NCI-H2196 treated with DMSO at 0.1 percent for 48 hours (cell line): ENCODE measurements around the gene KIAA1217.

Experiments used
- DNase-seq: peaks from one replicate; lab custom pipeline; 2025; ENCODE audit not compliant: unreplicated experiment; lab: John Stamatoyannopoulos, UW

KIAA1217 gene, protein sequence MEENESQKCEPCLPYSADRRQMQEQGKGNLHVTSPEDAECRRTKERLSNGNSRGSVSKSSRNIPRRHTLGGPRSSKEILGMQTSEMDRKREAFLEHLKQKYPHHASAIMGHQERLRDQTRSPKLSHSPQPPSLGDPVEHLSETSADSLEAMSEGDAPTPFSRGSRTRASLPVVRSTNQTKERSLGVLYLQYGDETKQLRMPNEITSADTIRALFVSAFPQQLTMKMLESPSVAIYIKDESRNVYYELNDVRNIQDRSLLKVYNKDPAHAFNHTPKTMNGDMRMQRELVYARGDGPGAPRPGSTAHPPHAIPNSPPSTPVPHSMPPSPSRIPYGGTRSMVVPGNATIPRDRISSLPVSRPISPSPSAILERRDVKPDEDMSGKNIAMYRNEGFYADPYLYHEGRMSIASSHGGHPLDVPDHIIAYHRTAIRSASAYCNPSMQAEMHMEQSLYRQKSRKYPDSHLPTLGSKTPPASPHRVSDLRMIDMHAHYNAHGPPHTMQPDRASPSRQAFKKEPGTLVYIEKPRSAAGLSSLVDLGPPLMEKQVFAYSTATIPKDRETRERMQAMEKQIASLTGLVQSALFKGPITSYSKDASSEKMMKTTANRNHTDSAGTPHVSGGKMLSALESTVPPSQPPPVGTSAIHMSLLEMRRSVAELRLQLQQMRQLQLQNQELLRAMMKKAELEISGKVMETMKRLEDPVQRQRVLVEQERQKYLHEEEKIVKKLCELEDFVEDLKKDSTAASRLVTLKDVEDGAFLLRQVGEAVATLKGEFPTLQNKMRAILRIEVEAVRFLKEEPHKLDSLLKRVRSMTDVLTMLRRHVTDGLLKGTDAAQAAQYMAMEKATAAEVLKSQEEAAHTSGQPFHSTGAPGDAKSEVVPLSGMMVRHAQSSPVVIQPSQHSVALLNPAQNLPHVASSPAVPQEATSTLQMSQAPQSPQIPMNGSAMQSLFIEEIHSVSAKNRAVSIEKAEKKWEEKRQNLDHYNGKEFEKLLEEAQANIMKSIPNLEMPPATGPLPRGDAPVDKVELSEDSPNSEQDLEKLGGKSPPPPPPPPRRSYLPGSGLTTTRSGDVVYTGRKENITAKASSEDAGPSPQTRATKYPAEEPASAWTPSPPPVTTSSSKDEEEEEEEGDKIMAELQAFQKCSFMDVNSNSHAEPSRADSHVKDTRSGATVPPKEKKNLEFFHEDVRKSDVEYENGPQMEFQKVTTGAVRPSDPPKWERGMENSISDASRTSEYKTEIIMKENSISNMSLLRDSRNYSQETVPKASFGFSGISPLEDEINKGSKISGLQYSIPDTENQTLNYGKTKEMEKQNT (N-terminal part only)

DNA sequence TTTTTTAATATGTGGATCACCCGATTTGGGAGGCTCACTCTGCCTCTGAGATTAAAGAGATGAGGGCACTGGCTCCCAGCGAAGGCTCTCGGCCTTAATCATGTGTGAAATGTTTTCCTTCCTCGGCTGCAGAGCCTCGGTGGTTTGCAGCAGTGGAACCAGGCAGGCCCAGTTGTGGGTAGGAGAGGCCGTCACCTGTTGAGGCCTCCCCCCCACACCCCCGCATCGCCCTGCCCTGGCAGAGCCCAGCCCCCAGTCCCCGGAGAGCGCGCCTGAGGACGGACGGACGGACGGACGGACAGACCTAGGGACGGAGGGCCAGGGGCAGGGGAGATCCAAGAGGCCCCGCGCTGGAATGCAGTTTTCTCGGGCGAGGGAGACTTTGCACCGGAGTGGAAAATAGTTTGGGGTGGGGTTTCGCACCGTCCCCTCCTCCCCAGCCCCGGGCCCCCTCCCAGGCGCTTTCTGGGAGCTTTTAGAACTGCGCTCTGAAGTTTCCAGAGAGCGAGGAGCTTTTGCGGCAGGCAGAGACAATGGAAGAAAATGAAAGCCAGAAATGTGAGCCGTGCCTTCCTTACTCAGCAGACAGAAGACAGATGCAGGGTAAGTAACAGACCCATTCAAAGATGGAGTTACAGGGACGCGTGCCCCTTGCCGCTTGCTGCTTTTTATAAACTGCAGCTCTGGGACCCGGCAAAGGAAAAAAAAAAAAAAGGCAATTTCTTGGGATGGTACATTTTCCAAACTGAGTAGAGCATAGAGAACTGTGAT lies at the start of gene KIAA1217:
Gene KIAA1217, plus strand, starts transcription at position 478 of the 771 bp plus-strand sequence. Its CDS starts 56 bp downstream, at position 534.
- DNase-seq: no peak

DNA sequence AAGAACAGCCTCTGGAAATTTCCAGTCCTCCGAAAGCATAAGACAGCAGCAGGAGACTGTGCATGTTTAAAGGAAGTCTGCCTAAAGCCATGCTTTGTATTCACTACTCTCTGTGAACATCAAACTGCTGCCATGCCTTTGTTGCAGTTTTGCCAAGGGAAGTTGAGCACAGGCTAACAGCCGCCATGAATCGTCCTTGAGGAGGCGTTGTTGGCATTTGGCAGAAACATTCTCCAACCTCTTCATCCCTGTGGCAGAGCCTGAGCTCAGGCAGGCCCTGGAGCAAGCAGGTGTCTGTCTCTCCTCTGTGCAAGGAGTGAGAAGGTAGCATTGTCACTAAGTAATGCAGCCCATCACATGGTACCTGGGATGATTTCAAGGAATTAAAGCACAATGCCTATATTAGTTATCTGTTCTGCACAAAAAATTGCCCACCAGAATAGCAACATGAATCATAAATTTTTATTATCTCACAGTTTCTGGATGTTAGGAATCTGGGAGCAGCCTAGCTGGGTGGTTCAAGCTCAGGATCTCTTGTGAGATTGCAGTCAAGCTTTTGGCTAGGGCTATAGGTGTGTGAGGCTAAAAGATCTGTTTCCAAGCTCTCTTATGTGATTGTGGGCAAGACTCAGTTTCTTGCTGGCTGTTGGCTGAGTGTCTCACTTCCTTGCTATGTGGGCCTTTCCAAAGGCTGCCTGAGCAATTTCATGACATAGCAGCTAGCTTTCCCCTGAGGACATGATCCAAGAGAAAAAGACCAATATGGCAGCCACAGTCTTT lies 46.5 kb upstream of the KIAA1217 start:
- DNase-seq: no peak

DNA sequence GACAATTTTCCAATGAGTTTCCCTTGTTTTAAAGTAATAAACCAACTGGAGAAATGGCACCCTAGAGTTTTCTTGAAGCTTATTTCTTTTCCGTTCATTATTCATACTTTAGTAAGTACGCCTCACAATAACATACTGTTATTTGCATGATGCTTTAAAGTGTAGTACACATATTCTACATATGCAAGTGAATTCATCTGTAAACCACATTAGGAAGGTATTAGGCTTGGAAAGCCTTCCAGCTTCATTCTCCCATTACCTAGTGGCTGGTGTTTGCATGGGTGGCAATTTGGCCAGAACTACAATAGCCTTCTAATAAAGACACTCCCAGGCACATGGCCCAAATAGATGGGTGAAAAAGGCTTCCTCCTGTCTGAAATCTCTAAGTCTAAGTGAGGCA lies 45.5 kb upstream of the KIAA1217 start:
- DNase-seq: no peak

DNA sequence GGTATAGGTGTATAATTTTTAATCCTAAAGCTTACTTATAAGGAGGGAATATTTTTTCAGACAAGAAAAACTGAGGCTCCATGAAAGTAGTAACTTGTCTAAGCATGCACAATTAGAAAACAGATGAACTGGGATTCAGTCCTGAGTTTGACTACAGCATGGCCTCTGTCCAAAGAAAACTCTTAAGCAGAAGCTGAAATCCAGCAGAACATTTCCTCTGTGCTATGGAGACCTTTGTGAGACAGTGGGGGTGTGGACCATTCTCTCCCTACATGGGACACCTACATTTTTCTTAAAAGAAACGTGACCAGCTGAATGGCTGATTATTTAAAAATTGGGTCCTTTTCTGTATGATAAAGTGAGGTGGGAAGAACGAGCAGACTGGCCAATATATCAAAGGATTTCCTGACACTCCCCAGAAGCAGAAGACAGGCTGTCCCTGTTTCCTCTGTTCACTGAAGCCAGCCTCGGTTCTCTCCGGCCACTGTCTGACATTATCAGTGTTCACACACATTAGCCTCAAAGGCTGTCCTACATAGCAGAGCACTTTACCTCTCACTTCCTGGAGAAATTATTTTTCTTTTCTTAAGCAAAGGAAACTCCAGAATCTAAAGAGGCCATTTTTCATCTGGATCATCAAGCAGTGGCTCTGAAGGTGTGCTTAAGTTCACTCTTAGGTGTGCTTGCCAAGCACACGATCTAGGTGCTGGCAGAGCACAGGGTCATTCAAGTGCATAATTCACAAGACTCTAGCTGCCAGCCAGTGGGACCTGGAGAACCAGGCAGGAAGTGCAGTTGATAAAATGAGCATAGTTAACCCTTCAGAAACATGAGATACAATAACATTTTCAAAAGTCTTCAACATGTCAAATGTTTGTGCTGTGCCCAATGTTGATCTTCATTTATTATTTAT lies 40.4 kb upstream of the KIAA1217 start:
- DNase-seq: no peak

DNA sequence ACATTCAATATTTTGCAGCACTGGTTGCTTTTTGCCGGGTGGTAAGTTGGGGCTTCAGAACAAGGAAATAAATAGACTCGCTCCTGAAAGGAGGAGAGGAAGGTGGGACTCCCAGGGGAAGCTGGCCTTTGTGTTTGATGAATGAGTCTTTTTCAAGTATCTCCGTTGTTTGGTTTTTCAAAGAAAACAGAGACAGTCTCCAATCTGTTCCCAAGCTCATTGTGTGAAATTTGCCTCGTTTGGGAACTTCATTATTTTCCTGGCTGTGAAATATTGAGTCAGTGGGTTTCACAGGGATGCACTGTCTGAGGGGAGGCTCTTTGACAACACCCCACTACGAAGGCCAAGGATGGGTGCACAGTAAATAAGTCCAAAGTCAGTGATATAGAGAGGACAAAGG lies 38.7 kb upstream of the KIAA1217 start:
- no peak for DNase-seq

DNA sequence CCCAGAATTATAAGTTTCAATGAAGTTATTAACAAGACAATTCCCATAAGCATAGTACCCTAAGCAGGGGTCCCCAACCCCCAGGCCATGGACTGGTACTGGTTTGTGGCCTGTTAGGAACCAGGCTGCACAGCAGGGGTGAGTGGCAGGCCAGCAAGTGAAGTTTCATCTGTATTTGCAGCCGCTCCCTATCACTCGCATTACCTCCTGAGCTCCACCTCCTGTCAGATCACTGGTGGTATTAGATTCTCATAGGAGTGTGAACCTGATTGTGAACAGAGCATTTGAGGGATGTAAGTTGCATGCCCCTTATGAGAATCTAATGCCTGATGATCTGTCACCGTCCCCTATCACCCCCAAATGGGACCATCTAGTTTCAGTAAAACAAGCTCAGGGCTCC lies 36.0 kb upstream of the KIAA1217 start:
- DNase-seq: no peak

DNA sequence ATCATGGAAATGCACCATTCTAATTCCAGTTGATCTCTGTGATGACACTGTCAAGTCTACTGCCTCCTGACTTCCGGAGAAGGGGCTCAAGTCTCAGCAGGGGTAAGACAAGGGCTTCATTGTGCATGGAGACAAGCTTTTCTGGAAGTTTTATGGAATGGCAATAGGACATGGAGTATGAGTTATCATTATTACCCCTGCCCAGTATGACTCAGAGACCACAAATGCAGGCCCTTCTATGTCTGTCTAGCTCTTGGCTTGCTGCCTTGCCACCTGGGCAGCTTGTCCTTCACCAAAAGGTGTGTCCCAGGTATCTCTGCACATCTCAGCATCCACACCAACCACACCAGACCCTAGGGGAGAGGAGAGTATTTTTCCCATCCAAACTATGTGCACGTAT lies 34.9 kb upstream of the KIAA1217 start:
- DNase-seq: no peak

DNA sequence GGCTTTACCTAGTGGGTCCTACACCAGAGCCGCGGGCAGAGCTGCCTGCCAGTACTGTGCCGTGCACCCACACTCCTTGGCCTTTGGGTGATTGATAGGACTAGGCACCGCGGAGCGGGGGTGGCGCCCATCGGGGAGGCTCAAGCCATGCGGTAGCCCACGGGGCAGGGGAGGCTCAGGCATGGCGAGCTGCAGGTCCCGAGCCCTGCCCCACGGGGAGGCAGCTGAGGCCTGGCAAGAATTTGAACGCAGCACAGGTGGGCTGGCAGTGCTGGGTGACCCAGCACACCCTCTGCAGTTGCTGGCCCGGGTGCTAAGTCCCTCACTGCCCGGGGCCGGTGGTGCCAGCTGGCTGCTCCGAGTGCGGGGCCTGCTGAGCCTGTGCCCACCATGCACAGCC lies 32.3 kb upstream of the KIAA1217 start:
- no peak for DNase-seq

DNA sequence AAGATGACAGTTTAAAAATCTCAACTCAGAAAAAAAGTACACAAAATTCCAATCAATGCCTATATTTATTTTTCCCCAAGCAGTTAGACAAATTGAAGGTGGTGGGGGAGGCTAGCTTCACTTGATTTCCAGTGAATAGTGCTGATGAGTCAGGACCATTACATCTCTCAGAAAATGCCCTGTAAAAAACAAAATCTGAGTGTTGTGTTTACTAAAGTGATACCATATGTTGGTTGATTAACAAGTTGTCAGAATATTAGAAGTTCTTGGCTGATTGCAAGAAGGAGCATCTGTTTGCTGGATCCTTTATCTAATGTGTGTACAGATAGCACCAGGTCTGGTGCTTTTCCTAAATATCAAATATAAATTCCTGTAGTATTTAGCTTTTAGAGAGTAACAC lies 31.3 kb upstream of the KIAA1217 start:
- DNase-seq: no peak

DNA sequence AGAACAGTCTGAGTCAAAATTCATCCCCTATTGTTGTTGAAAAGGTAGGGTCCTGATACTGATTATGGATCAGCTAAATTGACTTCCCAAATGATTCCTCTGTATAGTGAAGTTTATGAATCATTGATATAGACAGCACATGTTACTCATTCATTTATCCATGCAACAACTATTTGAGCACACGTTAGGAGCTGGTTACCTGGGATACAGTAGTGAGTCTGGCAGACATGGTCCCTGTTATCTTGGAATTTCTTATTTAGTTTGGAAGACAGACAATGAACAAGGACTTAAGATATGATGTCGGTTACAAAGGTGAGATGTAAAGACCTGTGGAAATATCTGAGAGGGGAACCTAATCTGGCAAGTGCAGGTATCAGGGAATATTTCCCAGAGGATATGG lies 28.0 kb upstream of the KIAA1217 start:
- no peak for DNase-seq

DNA sequence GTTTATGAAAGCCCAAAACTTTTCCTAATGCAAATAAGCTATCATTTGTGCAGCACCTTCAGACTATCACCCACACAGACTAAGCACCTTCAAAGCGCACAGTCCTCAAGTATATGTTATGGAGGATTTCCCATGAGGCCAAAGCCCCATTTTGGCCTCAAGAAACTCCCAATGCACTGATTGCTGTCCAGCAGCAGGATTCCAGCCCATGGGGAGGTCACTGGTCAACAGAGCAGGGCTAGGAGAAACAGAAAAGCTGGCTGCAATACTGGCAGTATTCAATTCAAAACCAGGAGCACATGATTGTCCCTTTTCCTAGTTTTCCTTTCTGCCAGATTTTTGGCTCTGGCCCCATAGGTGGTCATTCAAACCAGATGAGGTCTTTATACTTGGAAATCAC lies 24.5 kb upstream of the KIAA1217 start:
- DNase-seq: no peak

DNA sequence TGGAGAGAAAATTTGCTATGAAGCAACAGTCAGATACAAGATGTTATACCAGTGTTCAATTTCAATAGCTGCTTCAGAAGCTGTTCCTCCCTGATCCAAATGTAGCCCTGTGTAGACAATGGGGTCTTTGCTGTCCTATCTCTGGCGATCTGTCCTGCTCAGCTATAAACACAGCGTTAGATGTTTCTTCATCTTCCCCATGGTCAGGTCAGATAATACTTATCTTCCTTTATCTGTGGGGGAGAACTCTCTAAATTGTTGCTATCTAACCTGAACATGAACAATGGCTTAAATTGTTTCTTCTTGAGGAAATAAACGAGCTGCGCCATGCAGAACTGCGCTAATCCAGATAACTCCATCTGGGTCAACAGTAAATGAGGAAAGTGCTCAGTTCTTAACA lies 15.6 kb upstream of the KIAA1217 start:
- no peak for DNase-seq

DNA sequence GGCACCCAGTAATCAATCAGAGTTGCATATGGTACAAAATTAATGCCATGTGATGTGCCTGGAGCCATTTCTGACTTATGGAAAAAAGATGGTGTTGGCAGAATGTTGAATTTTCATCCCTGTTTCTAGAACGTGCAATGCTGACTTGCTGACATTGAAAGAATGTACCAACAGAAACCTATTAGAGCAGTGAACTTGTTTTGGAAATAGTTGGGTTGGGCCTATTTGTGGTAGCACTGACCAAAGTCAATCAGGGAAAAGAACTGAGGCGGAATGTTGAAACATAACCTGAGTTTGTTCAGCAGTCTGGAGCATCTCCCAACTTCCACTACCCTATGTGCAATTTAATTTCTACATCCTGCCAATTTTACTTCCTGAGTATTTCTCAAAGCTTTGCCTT lies 11.7 kb upstream of the KIAA1217 start:
- DNase-seq: no peak

DNA sequence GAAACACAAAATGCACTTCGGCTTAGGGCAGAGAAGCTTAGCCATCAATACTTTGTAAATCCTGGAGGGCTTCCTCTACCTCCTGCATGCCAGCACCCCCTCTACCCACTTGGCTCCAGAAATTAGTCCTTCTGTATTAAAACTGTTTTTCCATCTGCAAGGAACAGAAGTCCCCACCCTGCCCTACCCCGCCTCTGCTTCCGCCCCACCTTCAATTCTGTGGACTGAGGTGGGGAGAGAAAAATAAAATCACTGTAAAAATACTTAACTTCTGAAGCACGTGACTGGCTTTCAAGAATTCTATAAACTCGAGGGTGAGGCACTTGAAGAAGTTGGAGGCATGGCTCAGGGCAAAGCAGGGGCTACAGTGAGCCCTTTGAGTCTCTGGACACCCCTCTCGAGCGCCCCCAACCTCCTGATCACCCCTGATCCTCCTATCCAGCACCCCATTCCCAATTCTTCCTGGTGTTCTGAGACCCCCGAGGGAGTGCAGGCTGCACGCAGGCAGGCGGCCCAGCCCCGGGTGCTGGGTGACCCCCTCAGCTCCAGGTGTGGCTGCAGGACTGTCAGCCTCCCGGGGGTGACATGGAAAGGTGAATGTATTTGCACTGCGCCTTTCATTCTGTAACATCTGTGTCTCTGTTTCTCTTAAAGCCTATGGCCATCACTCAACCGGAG lies 7.3 kb upstream of the KIAA1217 start:
- DNase-seq: no peak

DNA sequence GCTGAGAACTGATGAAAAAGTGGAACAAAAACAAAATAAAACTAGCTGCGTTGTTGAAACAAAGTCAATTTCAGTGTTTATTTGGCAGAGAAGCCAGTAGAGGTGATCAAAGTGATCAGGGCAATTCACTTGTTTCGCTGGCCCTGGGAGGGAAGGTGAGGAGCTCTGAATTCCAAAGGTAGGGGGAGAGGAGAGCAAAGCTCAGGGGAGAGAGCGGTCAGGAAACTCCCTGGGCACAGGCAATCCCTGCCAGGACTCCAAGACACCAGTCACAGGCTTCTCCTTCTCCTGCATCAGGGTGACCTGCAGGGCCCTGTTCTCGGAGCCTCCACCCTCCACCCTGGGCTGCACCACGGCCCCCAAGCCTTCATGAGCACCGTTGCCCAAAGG lies 6.8 kb upstream of the KIAA1217 start:
- DNase-seq: no peak

DNA sequence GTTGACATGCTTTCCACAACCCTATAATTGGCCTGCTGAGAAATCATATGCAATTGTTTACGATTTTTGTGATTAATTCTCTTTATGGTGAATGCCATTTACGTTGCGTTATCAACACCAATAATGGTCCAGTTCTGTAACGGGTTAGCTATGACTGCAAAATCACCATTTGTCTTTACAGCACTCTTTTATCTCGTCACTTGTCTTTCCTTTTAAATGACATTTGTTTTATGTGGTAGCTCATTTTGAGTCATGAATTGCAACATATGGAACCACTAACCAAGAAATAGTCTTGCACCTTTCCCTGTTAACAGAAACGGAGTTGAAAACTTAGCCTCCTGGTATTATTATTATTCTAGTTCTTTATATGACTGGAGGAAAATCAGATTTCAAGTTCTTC lies 3.1 kb upstream of the KIAA1217 start:
- DNase-seq: no peak

DNA sequence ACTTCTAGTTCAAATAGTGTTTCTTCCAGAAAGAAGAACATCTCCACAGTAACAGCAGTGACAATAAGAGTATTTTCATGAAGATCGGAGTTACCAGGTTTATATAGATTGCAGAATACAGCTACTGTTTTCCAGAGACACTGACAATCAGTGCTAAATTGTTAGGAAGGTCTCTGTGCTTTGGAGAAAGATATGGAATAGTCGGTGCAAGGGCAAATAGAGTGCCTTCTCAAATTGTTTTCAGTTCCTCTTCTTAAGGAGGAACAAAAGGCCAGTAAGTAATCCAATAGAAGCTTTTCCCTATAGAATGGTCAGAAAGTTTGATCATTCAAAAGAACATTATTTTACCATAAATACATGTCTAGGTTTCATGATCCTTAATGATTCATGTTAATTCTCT lies 2.6 kb upstream of the KIAA1217 start:
- DNase-seq: no peak

DNA sequence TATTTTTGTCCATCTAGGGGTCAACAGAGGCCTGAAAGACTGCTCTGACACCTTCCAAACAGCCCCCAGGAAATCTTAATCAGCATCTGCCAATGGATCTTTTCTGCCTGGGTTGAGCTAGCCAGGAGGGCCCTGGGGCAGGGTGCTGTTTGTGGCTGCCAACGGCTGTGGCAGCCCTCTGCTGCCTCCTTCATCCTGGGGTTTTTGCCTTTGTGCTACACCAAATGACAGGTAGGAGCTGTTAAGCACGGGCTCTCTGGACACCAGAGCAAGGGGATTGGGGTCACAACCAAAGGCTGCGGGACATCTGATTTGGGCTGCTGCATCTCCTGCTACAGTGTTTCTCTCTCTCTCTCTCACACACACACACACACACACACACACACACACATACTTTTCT lies 2.0 kb upstream of the KIAA1217 start:
- DNase-seq: no peak
